OCI-LY1 (cell line): ENCODE measurements around the gene ANKRD35.

ENCODE experiments used
- H2AFZ ChIP-seq: fragments of 200-600 bp; sonication (generic), shearing (Covaris generic); 2 replicates; pipeline ENCODE4 v1.6.0; 2014; ENCODE audit warnings: antibody characterized with exemption, mild to moderate bottlenecking, low read length
- H3F3A ChIP-seq: fragments of 200-600 bp; sonication (generic), shearing (Covaris generic); 2 replicates; pipeline ENCODE4 v1.6.0; 2014; ENCODE audit warnings: mild to moderate bottlenecking, antibody characterized with exemption, low read length, moderate library complexity; ENCODE audit not compliant: insufficient read depth
- H3K27ac ChIP-seq: fragments of 200-600 bp; sonication (generic); 2 replicates; pipeline ENCODE4 v1.5.1; 2014; ENCODE audit warnings: low read length, mixed run types, mild to moderate bottlenecking, low read depth; ENCODE audit not compliant: poor library complexity, severe bottlenecking
- H3K27me3 ChIP-seq: fragments of 200-600 bp; sonication (generic); 2 replicates; pipeline ENCODE4 v1.6.0; 2014; ENCODE audit warnings: antibody characterized with exemption, mild to moderate bottlenecking, low read length, moderate library complexity; ENCODE audit not compliant: insufficient read depth
- H3K36me3 ChIP-seq: fragments of 200-600 bp; sonication (generic); 2 replicates; pipeline ENCODE4 v1.6.1; 2014; ENCODE audit warnings: mild to moderate bottlenecking, antibody characterized with exemption, low read length, moderate library complexity, mixed read lengths; ENCODE audit not compliant: insufficient read depth
- H3K4me1 ChIP-seq: fragments of 200-600 bp; sonication (generic); 2 replicates; pipeline ENCODE4 v1.5.1; 2014; ENCODE audit warnings: mild to moderate bottlenecking, low read length, moderate library complexity; ENCODE audit not compliant: insufficient read depth, severe bottlenecking
- H3K4me2 ChIP-seq: fragments of 200-600 bp; sonication (generic), shearing (Covaris generic); 2 replicates; pipeline ENCODE4 v1.6.1; 2014; ENCODE audit warnings: low read length
- H3K4me3 ChIP-seq: fragments of 200-600 bp; sonication (generic); 2 replicates; pipeline ENCODE4 v1.5.1; 2014; ENCODE audit warnings: low read length, low read depth, mild to moderate bottlenecking, mixed read lengths; ENCODE audit not compliant: poor library complexity, severe bottlenecking
- H3K79me2 ChIP-seq: fragments of 200-600 bp; shearing (Covaris generic); 2 replicates; pipeline ENCODE4 v1.6.1; 2016; ENCODE audit warnings: mixed run types, low read length, mixed read lengths; ENCODE audit not compliant: insufficient read depth
- H3K9ac ChIP-seq: fragments of 200-600 bp; sonication (generic), shearing (Covaris generic); 2 replicates; pipeline ENCODE4 v1.6.1; 2014; ENCODE audit warnings: mild to moderate bottlenecking, low read length, mixed read lengths
- H3K9me2 ChIP-seq: fragments of 200-600 bp; sonication (generic), shearing (Covaris generic); 2 replicates; pipeline ENCODE4 v1.6.1; 2014; ENCODE audit warnings: low read depth, mild to moderate bottlenecking, low read length, mixed read lengths
- H3K9me3 ChIP-seq: fragments of 200-600 bp; shearing (Covaris generic); 2 replicates; pipeline ENCODE4 v1.6.1; 2014; ENCODE audit warnings: low read length, mixed read lengths
- H4K20me1 ChIP-seq: fragments of 200-600 bp; sonication (generic), shearing (Covaris generic); 2 replicates; pipeline ENCODE4 v1.6.0; 2016; ENCODE audit warnings: mild to moderate bottlenecking, low read length; ENCODE audit not compliant: insufficient read depth
- CTCF ChIP-seq: fragments of 200-600 bp; sonication (generic), shearing (Covaris generic); IDR thresholded peaks from 2 replicates; pipeline ENCODE4 v1.5.1; 2017; ENCODE audit warnings: mild to moderate bottlenecking, antibody characterized with exemption, low read length, moderate library complexity, mixed read lengths
- EZH2 ChIP-seq: fragments of 200-600 bp; sonication (generic), shearing (Covaris generic); IDR thresholded peaks from 2 replicates; pipeline ENCODE4 v1.8.0; 2017; ENCODE audit warnings: borderline replicate concordance, mixed run types, mild to moderate bottlenecking, antibody characterized with exemption, low read length, moderate library complexity, mixed read lengths

ANKRD35 gene

DNA sequence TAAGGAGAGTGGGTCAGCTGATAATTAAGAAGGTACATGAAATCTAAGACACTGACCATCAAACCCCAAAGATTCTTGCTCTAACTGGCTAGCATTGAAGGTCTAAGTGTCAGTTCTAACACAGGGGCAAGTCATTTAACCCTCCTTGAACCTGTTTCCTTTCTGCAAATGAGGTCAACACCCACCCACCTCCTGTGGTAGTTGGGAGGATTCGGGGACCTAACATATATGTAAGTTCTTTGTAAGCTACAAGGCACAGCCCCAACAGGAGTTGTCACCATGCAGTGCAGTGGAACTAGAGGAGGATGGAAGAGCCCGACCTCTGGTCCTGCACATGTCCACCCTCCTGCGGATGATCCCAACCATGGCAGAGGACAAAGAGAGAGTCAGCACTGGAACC, 37.8 kb downstream of the ANKRD35 start:
- no peak overlapping the region for H3K4me3 ChIP-seq
- no peaks in the 10 kb centered on the region for H3K9me3 ChIP-seq
- H3K9ac ChIP-seq: no peak overlapping the region
- H3K4me2 ChIP-seq: no peak overlapping the region
- peaks cover 17% of the 10 kb centered on the region for H3K4me1 ChIP-seq
- peaks cover 30% of the 10 kb centered on the region; the same call in 1 of the 2 replicates for H3K36me3 ChIP-seq
- H3K79me2 ChIP-seq: no peaks in the 10 kb centered on the region
- no peaks in the 10 kb centered on the region for H3K9me2 ChIP-seq
- no peak overlapping the region for H3K27ac ChIP-seq
- no peak for TF ChIP-seq CTCF
- no peak for TF ChIP-seq EZH2
- no peaks in the 10 kb centered on the region for H3K27me3 ChIP-seq
- H3F3A ChIP-seq: no peaks in the 10 kb centered on the region
- H4K20me1 ChIP-seq: no peaks in the 10 kb centered on the region
- H2AFZ ChIP-seq: no peak overlapping the region

- no peaks in the 10 kb centered on the region for H4K20me1 ChIP-seq
- H2AFZ ChIP-seq: no peak overlapping the region
- H3K9ac ChIP-seq: peak overlapping the region; percentile 69
- H3K36me3 ChIP-seq: peaks cover 40% of the 10 kb centered on the region
- peaks cover 17% of the 10 kb centered on the region for H3K4me1 ChIP-seq
- H3K79me2 ChIP-seq: no peaks in the 10 kb centered on the region
- no peaks in the 10 kb centered on the region for H3K9me3 ChIP-seq
- H3K4me3 ChIP-seq: peak overlapping the region; percentile 66
- no peaks in the 10 kb centered on the region for H3K27me3 ChIP-seq
- peak overlapping the region; percentile 72 for H3K4me2 ChIP-seq
- no peaks in the 10 kb centered on the region for H3F3A ChIP-seq
- no peaks in the 10 kb centered on the region for H3K9me2 ChIP-seq
- H3K27ac ChIP-seq: peak overlapping the region; percentile 66
- TF ChIP-seq CTCF: peak; percentile 68
- TF ChIP-seq EZH2: no peak
Observed at GRCh38 chr1:145846201-145846612, 39.5 kb downstream of the ANKRD35 start.

- H3K9me2 ChIP-seq: no peaks in the 10 kb centered on the region
- peaks cover 41% of the 10 kb centered on the region for H3K36me3 ChIP-seq
- H3F3A ChIP-seq: no peaks in the 10 kb centered on the region
- no peaks in the 10 kb centered on the region for H3K9me3 ChIP-seq
- H4K20me1 ChIP-seq: no peaks in the 10 kb centered on the region
- no peaks in the 10 kb centered on the region for H3K27me3 ChIP-seq
- peaks cover 17% of the 10 kb centered on the region for H3K4me1 ChIP-seq
- no peak for TF ChIP-seq EZH2
- peak; percentile 95 for TF ChIP-seq CTCF
- peak within 1 kb of the TSS; percentile 72 for H3K4me2 ChIP-seq
- H3K4me3 ChIP-seq: peak within 1 kb of the TSS; percentile 66
- peak within 1 kb of the TSS; percentile 69 for H3K9ac ChIP-seq
- H3K79me2 ChIP-seq: no peaks in the 10 kb centered on the region
- peak within 1 kb of the TSS; percentile 66 for H3K27ac ChIP-seq
- H2AFZ ChIP-seq: no peak within 1 kb of the TSS
Observed at GRCh38 chr1:145845514-145846161, 40.0 kb downstream of the ANKRD35 start, which contains the start of gene NUDT17. Gene NUDT17, plus strand, starts transcription at chr1:145845630. Its CDS starts 11 bp downstream, at chr1:145845641.
